ENCODE data around the gene SLC66A3. TPM values are rescaled to one million over a fixed set of nuclear protein-coding genes. Genes with fewer than 3 reads are reported as not detected.
A peak's percentile ranks its signal among the peaks of the same experiment; 100 is the strongest.

SLC66A3 gene
- total RNA-seq, 1 donor from 2014 or later = 14.3 TPM

GRCh38 chr2:11182951-11183350 lies 27.7 kb downstream of the SLC66A3 start:
- FAIRE-seq = no peak
- Mint-ChIP-seq H3K4me3 (ENCODE audit: unreplicated experiment) (no peak overlapping the region), H3K27ac (ENCODE audit: unreplicated experiment) (no peak overlapping the region), H3K27me3 (ENCODE audit: low read depth, unreplicated experiment) (no peaks in the 10 kb centered on the region), H3K4me1 (ENCODE audit: low read depth, unreplicated experiment) (peaks cover 10% of the 10 kb centered on the region), H3K9me3 (ENCODE audit: unreplicated experiment) (no peaks in the 10 kb centered on the region), H3K36me3 (ENCODE audit: low read depth, unreplicated experiment) (no peaks in the 10 kb centered on the region)
- Histone ChIP-seq H3K4me3 (ENCODE audit: insufficient read depth, low read depth, low read length) (no peak overlapping the region), H3K27ac (ENCODE audit: low read depth, low read length) (no peak overlapping the region), H4K20me1 (ENCODE audit: insufficient read depth, low read length) (no peaks in the 10 kb centered on the region), H3K9me3 (ENCODE audit: insufficient read depth, low read depth, low read length) (no peaks in the 10 kb centered on the region), H3K9ac (ENCODE audit: low read length) (no peak overlapping the region), H2AFZ (ENCODE audit: low read depth, low read length) (no peak overlapping the region), H3K4me1 (ENCODE audit: insufficient read depth, low read length) (peaks cover 4% of the 10 kb centered on the region), H3K4me2 (ENCODE audit: low read length) (no peak overlapping the region), H3K79me2 (ENCODE audit: insufficient read depth, low read length) (no peaks in the 10 kb centered on the region), H3K36me3 (ENCODE audit: insufficient read depth, low read length) (peaks cover 5% of the 10 kb centered on the region), H3K27me3 (ENCODE audit: insufficient read depth, low read length) (no peaks in the 10 kb centered on the region)
- no peak for TF ChIP-seq EZH2 (IDR thresholded peaks at IDR 0.05; ENCODE audit: insufficient read depth, low read length)
- no peak for TF ChIP-seq CTCF (IDR thresholded peaks at IDR 0.05; ENCODE audit: insufficient read depth, low read depth, low read length)
- DNase-seq (ENCODE audit: low read depth) = no peak

GRCh38 chr2:11186145-11186544 lies 30.9 kb downstream of the SLC66A3 start:
- Histone ChIP-seq H3K27me3 (ENCODE audit: insufficient read depth, low read length) (no peaks in the 10 kb centered on the region), H3K9me3 (ENCODE audit: insufficient read depth, low read depth, low read length) (no peaks in the 10 kb centered on the region), H3K4me2 (ENCODE audit: low read length) (no peak overlapping the region), H3K79me2 (ENCODE audit: insufficient read depth, low read length) (no peaks in the 10 kb centered on the region), H3K4me1 (ENCODE audit: insufficient read depth, low read length) (peaks cover 4% of the 10 kb centered on the region), H3K36me3 (ENCODE audit: insufficient read depth, low read length) (peaks cover 11% of the 10 kb centered on the region), H3K27ac (ENCODE audit: low read depth, low read length) (no peak overlapping the region), H3K4me3 (ENCODE audit: insufficient read depth, low read depth, low read length) (no peak overlapping the region), H4K20me1 (ENCODE audit: insufficient read depth, low read length) (no peaks in the 10 kb centered on the region), H2AFZ (ENCODE audit: low read depth, low read length) (no peak overlapping the region), H3K9ac (ENCODE audit: low read length) (no peak overlapping the region)
- H3K27me3 Mint-ChIP-seq (ENCODE audit: low read depth, unreplicated experiment) = no peaks in the 10 kb centered on the region
- H3K9me3 Mint-ChIP-seq (ENCODE audit: unreplicated experiment) = no peaks in the 10 kb centered on the region
- no peak for DNase-seq (ENCODE audit: low read depth)
- FAIRE-seq = no peak
- TF ChIP-seq EZH2 (IDR thresholded peaks at IDR 0.05; ENCODE audit: insufficient read depth, low read length) (no peak), CTCF (IDR thresholded peaks at IDR 0.05; ENCODE audit: insufficient read depth, low read depth, low read length) (no peak)
- peaks cover 6% of the 10 kb centered on the region for H3K4me1 Mint-ChIP-seq (ENCODE audit: low read depth, unreplicated experiment)
- no peak overlapping the region for H3K4me3 Mint-ChIP-seq (ENCODE audit: unreplicated experiment)
- H3K36me3 Mint-ChIP-seq (ENCODE audit: low read depth, unreplicated experiment) = peaks cover 9% of the 10 kb centered on the region
- no peak overlapping the region for H3K27ac Mint-ChIP-seq (ENCODE audit: unreplicated experiment)

- DNase-seq (ENCODE audit: low read depth) (peak; percentile 79), FAIRE-seq (peak; percentile 50)
- Mint-ChIP-seq H3K27me3 (ENCODE audit: low read depth, unreplicated experiment) (no peaks in the 10 kb centered on the region), H3K4me1 (ENCODE audit: low read depth, unreplicated experiment) (peaks cover 6% of the 10 kb centered on the region), H3K27ac (ENCODE audit: unreplicated experiment) (peak overlapping the region; percentile 90), H3K9me3 (ENCODE audit: unreplicated experiment) (no peaks in the 10 kb centered on the region), H3K36me3 (ENCODE audit: low read depth, unreplicated experiment) (peaks cover 9% of the 10 kb centered on the region), H3K4me3 (ENCODE audit: unreplicated experiment) (no peak overlapping the region)
- no peaks in the 10 kb centered on the region for H3K27me3 ChIP-seq (ENCODE audit: insufficient read depth, low read length)
- H2AFZ ChIP-seq (ENCODE audit: low read depth, low read length) = no peak overlapping the region
- no peaks in the 10 kb centered on the region for H3K79me2 ChIP-seq (ENCODE audit: insufficient read depth, low read length)
- H3K4me1 ChIP-seq (ENCODE audit: insufficient read depth, low read length) = peaks cover 4% of the 10 kb centered on the region
- no peaks in the 10 kb centered on the region for H3K9me3 ChIP-seq (ENCODE audit: insufficient read depth, low read depth, low read length)
- TF ChIP-seq CTCF (IDR thresholded peaks at IDR 0.05; ENCODE audit: insufficient read depth, low read depth, low read length) = no peak
- TF ChIP-seq EZH2 (IDR thresholded peaks at IDR 0.05; ENCODE audit: insufficient read depth, low read length) = no peak
- H3K4me3 ChIP-seq (ENCODE audit: insufficient read depth, low read depth, low read length) = no peak overlapping the region
- H4K20me1 ChIP-seq (ENCODE audit: insufficient read depth, low read length) = no peaks in the 10 kb centered on the region
- no peak overlapping the region for H3K9ac ChIP-seq (ENCODE audit: low read length)
- no peak overlapping the region for H3K4me2 ChIP-seq (ENCODE audit: low read length)
- H3K36me3 ChIP-seq (ENCODE audit: insufficient read depth, low read length) = peaks cover 11% of the 10 kb centered on the region
- no peak overlapping the region for H3K27ac ChIP-seq (ENCODE audit: low read depth, low read length)
Measured at GRCh38 chr2:11187083-11187619, 31.9 kb downstream of the SLC66A3 start.

Data from astrocyte (in vitro differentiated cells and primary cell).